ENCODE results near the gene SEBOX. TPM values are rescaled to one million over a fixed set of nuclear protein-coding genes. Genes with fewer than 3 reads are reported as not detected.
A peak's percentile ranks its signal among the peaks of the same experiment; 100 is the strongest.

Gene SEBOX, protein sequence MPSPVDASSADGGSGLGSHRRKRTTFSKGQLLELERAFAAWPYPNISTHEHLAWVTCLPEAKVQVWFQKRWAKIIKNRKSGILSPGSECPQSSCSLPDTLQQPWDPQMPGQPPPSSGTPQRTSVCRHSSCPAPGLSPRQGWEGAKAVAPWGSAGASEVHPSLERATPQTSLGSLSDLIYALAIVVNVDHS
- polyA plus RNA-seq (ENCODE audit: insufficient read length in 10 of 10): not detected
- long read RNA-seq, donor 1: 0 reads
- long read RNA-seq, donor 2: 0 reads
- long read RNA-seq, donor 3: 0 reads
- long read RNA-seq, donor 4: 0 reads
- long read RNA-seq, donor 5: 0 reads
- long read RNA-seq, donor 6: 0 reads
- long read RNA-seq, donor 7: 0 reads
- long read RNA-seq, donor 8: 0 reads
- long read RNA-seq, donor 9: 0 reads

- DNase-seq: no peak
These were observed at the start of gene SEBOX for GRCh38 chr17:28364665-28365363. SEBOX (minus strand) TSS chr17:28365199; CDS start chr17:28365151, 48 bp downstream.

- no peak for DNase-seq
These were observed 48.8 kb upstream of the SEBOX start for GRCh38 chr17:28413804-28414203.

DNA sequence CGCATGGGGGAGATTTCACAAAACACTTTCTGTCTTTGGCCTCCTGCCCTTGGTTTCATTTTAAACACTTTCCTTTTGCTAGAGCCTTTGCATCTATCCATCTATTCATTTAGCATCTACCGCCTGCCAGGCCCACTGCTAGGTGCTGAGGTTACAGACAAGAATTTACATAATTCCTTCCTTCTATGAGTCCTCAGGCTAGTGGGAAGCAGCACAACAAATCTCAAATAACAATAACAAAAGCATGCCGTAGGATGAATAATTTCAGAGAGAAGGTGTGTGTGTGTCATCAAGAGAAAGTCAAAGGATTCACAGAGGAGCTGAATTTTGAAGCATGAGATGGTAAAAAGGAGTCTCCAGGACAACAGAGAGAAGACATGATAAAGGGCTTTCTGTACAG is 47.1 kb upstream of the SEBOX start:
- no peak for DNase-seq

- DNase-seq: no peak
These were observed 42.9 kb upstream of the SEBOX start for GRCh38 chr17:28407974-28408306.

DNA sequence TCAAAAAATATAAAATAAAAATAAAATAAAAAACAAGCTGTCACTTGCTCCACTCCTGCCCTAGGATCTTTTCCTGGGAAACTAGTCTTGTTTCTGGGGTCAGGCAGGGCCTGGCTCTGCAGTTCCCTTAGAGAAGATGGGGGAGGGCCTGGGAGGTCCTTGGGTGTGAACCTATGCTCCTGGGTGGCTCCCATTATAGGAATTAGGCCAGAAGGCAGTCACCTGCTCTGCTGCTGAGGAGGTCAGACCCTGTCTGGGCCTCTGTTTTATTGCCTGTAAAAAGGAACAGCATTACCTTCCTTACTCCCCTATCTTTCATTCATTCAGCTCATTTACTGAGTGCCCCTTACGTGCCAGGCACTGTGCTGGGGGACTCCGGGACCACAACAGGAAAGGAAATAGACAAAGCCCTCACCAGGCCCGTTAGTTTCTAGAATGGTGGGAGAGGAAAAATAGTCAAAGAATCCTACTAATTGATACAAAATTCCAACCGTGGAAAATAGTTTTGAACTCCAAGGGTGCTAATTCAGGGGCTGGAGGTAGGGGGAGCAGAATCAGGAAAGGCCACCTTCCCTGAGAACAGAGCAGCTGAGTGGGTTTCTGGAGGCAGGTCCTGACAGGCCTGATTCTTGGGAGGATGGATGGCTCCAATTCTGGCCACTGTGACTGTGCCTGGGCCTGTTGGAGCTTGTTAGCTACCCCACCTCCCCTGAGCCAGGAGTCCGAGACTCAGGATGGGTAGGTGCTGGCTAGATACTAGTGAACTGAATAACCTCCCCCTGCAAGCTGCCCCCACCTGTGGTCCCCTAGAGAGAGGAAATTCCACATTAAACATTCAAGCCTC is 42.4 kb upstream of the SEBOX start:
- no peak for DNase-seq

GRCh38 chr17:28406473-28406814 is 41.4 kb upstream of the SEBOX start:
- no peak for DNase-seq

DNA sequence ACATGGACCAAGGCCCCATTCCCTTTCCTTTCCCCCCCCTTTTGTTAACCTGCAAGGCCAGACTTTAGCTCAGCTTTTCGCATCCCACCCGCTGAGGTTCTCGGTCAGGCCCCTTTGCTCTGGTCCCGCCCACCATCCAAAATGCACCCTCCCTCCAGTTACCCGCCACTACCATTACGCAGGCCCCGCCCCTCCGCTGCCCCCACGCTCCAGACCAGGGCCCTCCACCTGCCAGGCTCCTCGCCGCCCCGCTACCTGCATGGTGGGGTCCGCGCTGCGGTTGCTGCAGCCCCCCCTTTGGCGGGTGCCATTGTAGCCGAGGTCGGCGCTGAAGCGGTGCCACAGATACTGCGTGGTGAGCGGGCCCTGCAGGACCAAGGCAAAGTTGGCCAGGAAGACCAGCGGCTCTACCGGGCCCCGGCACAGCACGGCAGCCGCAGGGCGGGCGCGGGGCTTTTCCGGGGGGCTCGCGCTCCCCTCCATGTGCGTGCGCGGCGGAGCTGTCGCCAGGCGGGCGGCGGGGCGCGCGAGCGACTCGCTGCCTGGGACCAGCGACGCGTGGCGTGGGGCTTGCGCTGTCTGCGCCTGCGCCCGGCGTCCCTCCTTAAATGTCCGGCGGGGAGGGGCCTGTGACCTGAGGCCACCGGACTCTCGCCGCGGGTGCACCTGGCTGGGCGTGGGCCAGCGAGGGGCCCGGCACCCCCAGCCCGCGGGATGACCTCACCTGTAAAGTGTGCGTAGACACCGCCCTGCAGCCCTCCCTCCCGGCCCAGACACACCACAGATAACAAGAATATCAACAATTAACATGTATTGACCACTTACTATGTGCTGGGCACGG is 40.9 kb upstream of the SEBOX start, which contains the start of gene SLC46A1:
Gene SLC46A1, minus strand, starts transcription at position 581 of the 841 bp plus-strand sequence. Its CDS starts 98 bp downstream, at position 483.
- peak; percentile 38 to 87 (median 72) for DNase-seq

DNA sequence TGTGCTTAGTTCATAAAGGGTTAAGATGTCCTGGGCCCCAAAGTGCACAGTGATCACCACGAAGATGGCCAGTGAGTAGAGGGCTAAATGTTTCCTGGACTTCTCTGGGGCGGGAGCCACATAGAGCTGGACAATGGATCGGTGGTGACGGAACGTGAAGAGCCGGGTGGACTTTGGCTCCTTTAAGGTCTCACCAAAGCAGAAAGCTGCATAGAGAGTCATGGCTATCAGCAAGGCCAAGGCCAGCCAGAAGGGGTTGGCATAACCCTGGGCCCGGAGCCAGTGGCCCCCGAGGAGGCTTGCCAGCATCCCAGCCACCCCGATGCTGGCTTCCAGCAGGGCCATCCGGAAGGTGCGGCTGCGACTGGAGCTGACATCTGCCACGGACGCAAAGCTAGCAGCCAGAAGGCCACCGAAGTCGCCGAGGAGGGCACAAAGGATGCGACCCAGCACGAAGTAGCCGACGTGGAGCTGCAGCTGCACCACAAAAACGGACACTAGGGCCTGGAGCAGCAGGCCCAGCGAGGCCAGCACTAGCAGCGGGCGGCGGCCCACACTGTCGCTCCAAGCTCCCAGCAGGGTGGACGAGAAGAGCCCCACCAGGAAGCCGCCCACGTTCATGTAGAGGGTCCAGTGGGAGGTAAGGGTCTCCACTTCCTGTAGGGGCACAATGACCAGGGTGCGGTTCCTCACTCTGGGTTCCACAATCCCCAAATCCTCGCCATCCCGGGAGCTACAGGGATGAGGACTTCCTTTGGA is 40.0 kb upstream of the SEBOX start:
- peak in 1 of 3 donors; percentile 61 for DNase-seq

DNA sequence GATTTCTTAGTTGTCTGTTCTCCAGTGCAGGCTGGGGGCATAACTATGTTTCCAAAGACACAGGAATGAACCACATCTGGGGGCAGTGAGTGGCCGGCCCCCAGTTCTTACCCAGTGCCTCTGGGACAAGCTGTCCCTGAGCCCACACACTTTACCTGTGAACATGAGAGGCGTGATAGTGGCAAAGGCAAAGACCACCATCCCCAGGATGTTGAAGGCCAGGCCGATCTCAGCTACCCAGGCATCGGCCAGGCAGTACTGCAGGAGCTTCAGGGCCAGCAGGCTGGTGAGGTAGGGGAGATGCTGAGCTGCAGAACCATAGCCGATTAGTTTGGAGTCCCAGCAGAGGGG is 39.4 kb upstream of the SEBOX start:
- no peak for DNase-seq

DNA sequence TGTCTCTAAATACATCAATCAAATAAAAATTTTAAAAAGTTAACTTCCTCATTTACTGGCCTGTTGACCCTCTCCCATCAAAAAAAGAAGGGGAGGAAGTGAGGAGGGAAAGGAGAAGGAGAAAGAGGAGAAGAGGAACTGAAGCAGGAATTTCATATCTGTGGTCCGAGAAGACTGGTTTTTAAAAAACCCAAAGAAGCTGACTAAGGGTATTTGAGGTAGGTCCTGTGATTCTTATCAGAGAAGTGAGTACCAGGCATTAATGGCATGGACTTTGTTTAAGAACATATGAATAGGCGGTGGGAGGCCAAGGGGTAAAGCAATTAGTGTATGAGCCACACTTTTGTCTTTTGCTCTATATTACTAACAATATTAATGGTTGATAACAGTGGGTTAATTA is 39.0 kb upstream of the SEBOX start:
- no peak for DNase-seq

- no peak for DNase-seq
These were observed 37.8 kb upstream of the SEBOX start for GRCh38 chr17:28402844-28403243.

- DNase-seq: no peak
These were observed 37.2 kb upstream of the SEBOX start for GRCh38 chr17:28402224-28402630.

- no peak for DNase-seq
These were observed 34.8 kb upstream of the SEBOX start for GRCh38 chr17:28399808-28400207.

DNA sequence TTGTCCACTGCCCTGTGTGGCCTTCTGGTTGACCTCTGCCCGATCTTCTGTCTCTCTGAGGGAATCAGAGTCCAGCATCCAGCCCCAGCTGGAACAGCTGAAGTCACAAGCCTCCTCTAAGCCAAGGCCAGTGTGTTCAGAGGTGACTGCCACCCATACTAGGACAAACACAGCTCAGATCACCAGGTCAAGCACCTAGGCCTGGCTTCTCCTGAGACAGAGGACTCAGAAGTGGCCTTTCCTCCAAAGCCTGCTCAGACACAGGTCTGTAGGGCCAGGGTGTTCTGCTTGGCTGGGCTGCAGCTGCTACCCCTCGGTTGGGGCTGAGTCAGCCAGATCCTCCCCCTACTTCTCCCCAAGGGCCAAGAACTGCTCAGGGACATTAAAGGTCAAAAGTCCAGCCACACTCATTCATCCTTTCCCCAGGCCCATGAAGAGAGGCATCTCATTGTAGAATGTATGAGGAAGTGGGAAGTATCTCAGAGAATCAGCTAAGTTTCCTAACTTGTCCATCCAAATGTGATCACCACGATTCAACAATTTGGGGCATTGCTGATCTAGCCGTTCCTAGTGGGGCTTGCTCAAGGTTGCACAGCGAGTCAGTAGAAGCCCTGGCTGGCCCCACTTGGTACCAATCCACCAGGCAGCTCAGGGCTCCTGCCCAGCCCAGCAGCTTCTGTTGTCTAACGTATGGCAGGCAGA is 33.4 kb upstream of the SEBOX start:
- no peak for DNase-seq

DNA sequence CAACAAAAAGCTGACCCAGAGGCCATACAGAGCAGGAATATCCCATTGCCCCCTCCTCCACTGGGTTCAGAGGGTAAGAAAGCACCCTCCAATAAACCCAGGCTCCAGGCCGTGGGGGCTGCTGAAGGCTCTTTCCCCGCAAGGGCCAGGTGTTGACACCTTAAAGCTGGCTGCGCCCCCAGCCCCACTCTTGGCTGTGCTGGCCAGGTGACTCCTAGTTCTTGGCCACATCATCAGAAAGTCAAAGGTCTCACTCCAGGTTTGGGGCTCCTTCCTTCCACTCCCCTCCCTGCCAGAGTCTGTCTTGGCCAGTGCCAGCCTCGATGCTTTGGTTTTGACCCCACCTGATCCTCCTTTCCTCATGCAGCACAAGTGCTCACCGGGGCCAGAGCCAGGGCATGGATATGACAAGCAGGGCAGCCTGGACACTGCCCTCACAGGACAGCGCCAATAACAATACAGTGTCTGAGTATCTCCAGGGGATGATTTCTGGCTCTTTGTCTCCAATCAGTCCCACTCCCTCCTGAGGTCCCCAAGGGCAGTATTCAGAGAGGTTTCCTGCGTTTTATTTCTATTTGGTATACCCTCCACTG is 32.8 kb upstream of the SEBOX start:
- no peak for DNase-seq

- no peak for DNase-seq
These were observed 32.3 kb upstream of the SEBOX start for GRCh38 chr17:28397275-28397674.

- DNase-seq: no peak
These were observed 31.7 kb upstream of the SEBOX start for GRCh38 chr17:28396635-28397239.

GRCh38 chr17:28395968-28396367 is 31.0 kb upstream of the SEBOX start:
- DNase-seq: no peak

DNA sequence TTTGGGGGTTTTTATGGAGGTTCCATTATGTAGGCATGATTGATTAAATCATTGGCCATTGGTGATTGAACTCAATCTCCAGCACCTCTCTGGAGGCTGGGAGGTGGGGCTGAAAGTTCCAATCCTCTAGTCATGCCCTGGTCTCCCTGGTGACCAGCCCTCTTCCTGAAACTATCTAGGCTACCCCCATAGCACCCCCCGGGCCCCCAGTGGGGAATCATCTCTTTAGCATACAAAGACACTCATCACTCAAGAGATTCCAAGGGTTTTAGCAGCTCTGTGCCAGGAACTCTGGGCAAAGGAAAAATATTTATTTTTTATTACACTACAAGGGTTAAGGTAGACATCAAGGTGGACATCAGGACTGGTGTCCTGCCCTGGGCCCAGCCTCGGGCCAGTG is 30.4 kb upstream of the SEBOX start:
- DNase-seq: no peak
